GM19193 (cell line): ENCODE data around the gene TMEM120B.

Experiments
- POLR2A ChIP-seq: IDR thresholded peaks from 4 replicates; pipeline ENCODE4 v1.6.1; 2011; ENCODE audit not compliant: insufficient read depth, insufficient read length; ENCODE audit errors: extremely low read depth

TMEM120B gene

GRCh38 chr12:121709478-121709961, 3.0 kb upstream of the TMEM120B start:
- no peak for TF ChIP-seq POLR2A

GRCh38 chr12:121711361-121712189, 977 bp upstream of the TMEM120B start:
- TF ChIP-seq POLR2A = no peak

GRCh38 chr12:121712190-121712460, 427 bp upstream of the TMEM120B start:
- TF ChIP-seq POLR2A = no peak

DNA sequence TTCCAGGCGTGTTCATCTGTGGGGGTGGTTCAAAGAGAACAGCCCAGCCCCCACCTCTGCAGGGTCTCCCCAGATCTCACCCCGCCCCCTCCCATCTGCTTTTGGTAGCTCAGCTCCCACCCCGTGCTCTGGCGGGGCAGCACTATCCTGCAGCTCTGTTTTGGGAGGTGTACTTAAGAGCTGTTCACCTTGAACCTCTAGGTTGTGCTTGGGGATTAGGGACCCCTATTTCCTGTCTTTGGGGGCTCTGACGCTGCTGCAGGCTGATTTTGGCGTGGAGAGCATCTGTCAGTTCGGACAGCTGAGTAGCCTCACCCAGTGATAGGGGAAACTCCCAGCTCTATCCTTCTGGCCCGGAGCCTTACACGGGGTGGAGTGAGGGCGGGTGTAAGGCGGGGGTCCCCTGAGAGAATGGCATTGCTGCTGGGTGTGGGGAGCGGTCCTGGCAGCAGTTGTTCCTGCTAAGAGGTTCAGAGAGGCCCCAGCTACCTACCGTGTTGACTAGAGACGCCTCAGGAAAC, 765 bp downstream of the TMEM120B start:
- no peak for TF ChIP-seq POLR2A

DNA sequence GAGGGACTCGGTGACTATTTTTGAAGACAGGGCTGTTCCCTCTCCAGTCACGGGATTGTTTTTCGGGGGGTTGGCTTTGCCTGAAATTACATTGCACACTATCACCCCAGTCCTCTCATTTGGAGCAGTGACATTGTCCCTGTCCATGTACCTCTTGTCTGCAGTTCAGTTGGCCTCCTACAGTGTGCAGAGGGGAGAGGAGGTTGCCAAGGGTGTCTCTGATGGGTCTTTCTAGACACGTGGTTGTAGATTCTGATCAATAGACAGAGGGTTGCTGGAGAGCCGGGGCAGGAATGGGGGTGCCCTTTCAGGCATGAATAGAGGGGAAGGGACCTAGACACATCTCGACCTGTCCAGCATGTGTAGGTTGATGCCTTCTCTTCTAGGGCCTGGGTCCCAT, 1.2 kb downstream of the TMEM120B start:
- no peak for TF ChIP-seq POLR2A

DNA sequence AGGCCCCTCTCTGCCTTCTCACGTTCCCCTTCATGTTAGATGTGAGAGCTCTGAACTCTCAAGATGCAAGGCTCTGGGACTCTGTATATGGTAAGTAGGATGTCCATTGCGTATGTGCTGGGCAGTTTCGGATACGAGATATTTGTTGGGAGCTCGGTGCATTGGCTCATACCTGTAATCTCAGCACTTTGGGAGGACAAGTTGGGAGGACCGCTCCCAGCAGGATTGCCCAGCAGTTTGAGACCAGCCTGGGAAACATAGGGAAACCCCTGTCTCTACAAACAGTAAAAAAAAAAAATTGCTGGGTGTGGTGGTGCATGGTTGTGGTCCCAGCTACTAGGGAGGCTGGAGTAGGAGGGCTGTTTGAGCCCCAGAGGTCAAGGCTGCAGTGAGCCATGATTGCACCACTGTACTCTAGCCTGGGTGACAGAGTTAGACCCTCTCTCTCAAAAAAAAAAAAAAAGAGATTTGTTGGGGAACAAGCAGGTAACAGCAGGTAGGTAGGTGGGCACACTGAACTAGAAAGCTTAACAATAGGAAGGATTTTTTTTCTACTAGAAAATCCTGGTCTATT, 3.4 kb downstream of the TMEM120B start:
- no peak for TF ChIP-seq POLR2A

DNA sequence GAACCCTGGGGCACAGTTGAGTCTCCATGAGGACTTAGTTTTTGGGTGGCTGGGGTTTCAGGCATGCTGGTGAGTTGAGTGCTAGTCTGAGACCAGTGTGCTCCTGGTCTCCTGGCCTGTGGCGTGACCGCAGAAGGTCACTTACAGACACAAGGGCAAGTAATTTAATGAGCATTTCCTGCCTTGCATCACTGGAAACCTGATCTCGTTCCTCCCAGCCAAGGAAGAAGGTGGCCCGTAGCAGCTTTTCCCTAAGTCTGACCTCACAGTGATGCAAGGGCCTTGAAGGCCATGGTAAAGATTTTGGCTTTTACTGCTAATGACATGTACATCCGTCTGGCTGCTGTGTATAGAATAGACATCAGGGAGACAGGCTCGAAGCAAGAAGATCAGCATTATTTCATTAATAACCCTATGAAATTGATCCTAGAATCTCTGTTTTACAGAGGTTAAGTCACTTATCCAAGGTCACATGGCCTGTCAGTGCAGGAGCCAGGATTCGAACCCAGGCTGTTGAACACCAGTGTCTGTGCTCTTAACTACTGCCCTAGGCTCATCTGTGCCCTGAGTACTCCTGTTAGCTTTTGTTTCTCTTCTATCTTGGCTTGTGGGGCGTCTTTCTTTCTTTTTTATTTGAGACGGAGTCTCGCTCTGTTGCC, 4.6 kb downstream of the TMEM120B start:
- TF ChIP-seq POLR2A = no peak

DNA sequence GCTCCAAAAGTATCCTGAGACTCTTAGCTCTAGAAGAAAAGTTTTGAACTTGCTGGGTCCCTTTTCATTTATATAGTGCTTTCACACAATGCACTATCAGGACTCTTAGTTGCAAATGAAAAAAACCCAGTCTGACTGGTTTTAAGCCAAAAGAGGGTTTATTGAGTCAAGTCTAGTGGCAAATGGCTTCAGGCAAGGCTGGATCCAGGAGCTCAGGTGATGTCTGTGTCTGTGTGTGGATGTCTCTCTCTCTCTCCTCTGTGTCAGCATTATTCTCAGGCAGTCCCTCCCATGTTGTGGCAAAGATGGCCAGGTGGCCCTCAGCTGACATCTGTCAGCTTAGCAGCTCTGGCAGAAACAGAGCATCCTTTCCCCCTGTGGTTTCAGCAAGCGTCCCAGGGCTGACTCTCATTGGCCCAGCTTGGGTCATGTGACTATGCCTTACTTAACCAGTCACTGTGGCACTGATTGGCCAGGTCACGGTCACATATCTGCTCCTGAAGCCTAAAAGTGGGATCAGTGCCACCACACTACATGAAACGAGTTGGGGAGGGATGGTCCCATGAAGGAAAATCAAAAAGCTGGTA, 6.2 kb downstream of the TMEM120B start:
- TF ChIP-seq POLR2A = no peak

DNA sequence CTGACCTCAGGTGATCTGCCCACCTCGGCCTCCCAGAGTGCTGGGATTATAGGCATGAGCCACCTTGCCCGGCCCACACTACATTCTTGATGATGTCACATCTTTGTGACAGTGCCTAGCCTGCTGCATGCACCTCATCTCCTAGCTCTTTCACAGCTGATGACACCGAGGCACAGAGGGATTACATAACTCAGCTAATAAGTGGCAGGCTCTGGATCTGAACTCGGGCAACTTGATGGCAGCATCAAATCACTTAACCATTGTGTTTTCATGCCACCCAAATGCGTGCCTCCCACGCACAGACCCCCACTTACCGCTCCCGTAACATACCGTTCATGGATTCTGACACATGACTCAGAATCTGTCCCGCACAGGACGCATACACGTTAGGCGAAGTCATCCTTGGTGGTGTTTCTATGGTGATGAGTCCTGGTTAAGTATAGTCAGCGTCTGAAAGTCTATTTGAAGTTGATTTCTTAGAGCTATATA, 7.4 kb downstream of the TMEM120B start:
- no peak for TF ChIP-seq POLR2A

- no peak for TF ChIP-seq POLR2A
These were observed 8.2 kb downstream of the TMEM120B start for GRCh38 chr12:121720762-121721161.

GRCh38 chr12:121722511-121722910, 10.0 kb downstream of the TMEM120B start:
- no peak for TF ChIP-seq POLR2A

DNA sequence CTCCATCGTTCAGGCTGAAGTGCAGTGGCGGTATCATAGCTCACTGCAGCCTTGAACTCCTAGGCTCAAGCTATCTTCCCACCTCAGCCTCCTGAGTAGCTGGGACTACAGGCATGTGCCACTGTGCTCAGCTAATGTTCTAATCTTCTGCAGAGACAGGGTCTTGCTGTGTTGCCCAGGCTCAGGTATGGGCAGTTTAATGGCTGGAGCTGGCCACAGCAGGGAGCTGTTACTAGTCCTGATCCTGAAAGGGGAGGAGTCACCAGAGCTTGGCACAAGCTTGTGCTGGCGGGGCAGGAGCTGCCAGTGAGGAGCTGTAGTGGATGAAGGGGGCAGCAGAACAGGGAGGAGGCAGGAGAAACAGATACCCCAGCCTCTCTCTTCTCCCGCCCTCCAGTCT, 10.6 kb downstream of the TMEM120B start:
- TF ChIP-seq POLR2A = no peak

- no peak for TF ChIP-seq POLR2A
These were observed 12.4 kb downstream of the TMEM120B start for GRCh38 chr12:121724925-121725324.

- no peak for TF ChIP-seq POLR2A
These were observed 12.9 kb downstream of the TMEM120B start for GRCh38 chr12:121725423-121725822.

DNA sequence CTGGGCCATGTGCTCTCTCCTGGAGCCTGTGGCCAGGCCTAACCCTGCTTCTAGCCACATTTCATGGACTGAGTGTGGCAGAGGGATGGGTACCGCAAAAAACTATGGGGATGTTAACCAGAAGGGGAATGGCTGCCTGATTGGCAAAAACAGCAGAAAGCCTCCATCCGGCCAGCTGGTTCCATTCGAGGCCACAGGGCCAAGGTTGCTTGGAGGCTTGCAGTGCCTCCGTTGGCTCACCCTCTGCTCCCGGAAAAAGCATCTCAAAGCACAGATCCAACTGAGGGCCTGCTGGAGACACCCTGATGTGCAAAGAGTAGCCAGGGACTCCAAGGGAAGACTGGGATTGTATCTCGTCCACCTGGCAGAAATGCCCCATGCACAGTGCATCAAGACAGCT, 16.5 kb downstream of the TMEM120B start:
- no peak for TF ChIP-seq POLR2A

DNA sequence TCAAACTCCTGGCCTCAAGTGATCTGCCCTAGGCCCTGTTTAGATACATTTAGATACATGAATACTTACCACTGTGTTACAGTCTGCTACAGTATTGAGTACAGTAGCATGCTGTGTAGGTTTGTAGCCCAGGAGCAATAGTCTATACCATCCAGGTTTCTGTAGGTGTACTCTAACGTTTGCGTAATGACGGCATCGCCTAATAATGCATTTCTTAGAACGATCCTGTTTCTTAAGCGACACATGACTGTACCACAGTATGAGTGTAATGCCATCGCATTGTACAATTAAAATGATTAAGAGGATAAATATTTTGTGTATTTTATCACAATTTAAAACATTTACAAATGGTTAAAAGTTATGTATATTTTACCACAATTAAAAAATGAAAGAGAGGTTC, 18.9 kb downstream of the TMEM120B start:
- TF ChIP-seq POLR2A = no peak

DNA sequence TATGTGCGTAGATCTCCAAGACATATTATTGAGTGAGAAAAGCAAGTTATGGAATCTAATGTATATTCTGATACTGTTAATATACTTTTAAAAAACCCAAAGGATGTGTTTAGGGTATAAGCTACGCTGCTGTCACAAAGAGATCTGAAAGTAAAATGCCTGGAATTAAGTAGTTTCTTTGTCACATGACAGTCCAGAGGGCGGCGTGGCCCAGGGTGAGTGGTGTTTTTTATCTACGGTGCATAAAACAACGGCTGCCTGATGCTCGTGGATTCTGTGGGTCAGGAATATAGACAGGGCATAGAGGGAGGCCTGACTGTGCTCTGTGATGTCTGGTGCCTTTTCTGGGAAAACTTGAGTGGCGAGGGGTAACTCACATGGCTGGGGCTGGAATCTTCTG, 21.3 kb downstream of the TMEM120B start:
- TF ChIP-seq POLR2A = no peak
